Measurements from ENCODE around the gene GINS3. TPM values are rescaled to one million over a fixed set of nuclear protein-coding genes. Genes with fewer than 3 reads are reported as not detected.

GINS3 gene
- total RNA-seq, 1 experiment from 2014 or later = 16.4 TPM

DNA sequence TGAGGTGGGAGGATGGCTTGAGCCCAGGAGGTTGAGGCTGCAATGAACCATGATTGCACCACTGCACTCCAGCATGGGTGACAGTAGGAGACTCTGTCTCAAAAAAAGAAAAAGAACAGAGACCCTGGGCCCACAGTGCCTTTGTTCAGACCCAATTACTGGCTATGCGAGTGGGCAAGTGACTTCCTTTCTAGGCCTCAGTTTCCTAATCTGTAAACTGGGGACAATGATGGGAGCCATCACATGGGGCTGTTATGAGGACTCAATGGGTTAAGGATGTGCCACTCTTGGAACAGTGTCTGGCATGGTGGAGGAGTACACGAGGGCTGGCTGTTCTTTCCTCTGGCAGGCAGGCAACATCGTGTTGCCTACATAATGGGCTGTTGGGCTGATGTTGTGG, 60.4 kb downstream of the GINS3 start:
- Histone ChIP-seq H3K27me3 (ENCODE audit: insufficient read depth, low read length) (no peaks in the 10 kb centered on the region), H3T11ph (ENCODE audit: low read length) (no peak overlapping the region), H3K9me3 (ENCODE audit: control insufficient read depth, low read depth, low read length) (no peaks in the 10 kb centered on the region), H2BK12ac (ENCODE audit: insufficient read length, low read depth, low read length) (no peak overlapping the region), H2BK15ac (ENCODE audit: low read depth, low read length) (no peak overlapping the region), H4K5ac (ENCODE audit: insufficient read length, low read depth, low read length) (no peak overlapping the region), H4K20me1 (ENCODE audit: control insufficient read depth, insufficient read depth, insufficient read length) (no peaks in the 10 kb centered on the region), H3K4me1 (ENCODE audit: insufficient read depth, low read length) (no peaks in the 10 kb centered on the region), H3K79me2 (ENCODE audit: insufficient read depth, low read length) (no peaks in the 10 kb centered on the region), H3K27ac (ENCODE audit: insufficient read length, low read depth, low read length) (no peak overlapping the region), H3K14ac (ENCODE audit: insufficient read depth, low read length) (no peak overlapping the region), H4K8ac (replicated peaks; ENCODE audit: insufficient read length, low read depth, low read length) (no peak overlapping the region), H3K23me2 (ENCODE audit: insufficient read length, low read depth, low read length, poor library complexity, severe bottlenecking) (no peaks in the 10 kb centered on the region), H3K23ac (ENCODE audit: insufficient read length, low read depth, low read length) (no peak overlapping the region), H3K9ac (ENCODE audit: extremely low read depth, insufficient read length, low read length) (no peak overlapping the region), H3K4me2 (ENCODE audit: insufficient read depth, insufficient read length, low read length) (no peak overlapping the region), H2BK5ac (ENCODE audit: insufficient read length, low read length) (no peak overlapping the region), H3K56ac (ENCODE audit: insufficient read length, low read depth, low read length) (no peak overlapping the region), H2BK120ac (ENCODE audit: low read depth, low read length, poor library complexity, severe bottlenecking) (no peak overlapping the region), H3K79me1 (ENCODE audit: insufficient read depth, low read depth, low read length, poor library complexity, severe bottlenecking) (no peaks in the 10 kb centered on the region), H2BK20ac (ENCODE audit: low read depth, low read length, poor library complexity, severe bottlenecking) (no peak overlapping the region), H3K18ac (ENCODE audit: insufficient read length, low read depth, low read length) (no peak overlapping the region), H2AK5ac (ENCODE audit: insufficient read length, low read length) (no peak overlapping the region), H3K4ac (ENCODE audit: low read depth, low read length) (no peak overlapping the region), H2AFZ (ENCODE audit: low read length) (no peak overlapping the region), H4K91ac (ENCODE audit: insufficient read length, low read depth, low read length) (no peak overlapping the region)
- no peak for DNase-seq
- Mint-ChIP-seq H3K36me3 (ENCODE audit: insufficient read depth in 1 of 3, low read depth in 3 of 3) (no peaks in the 10 kb centered on the region), H3K4me1 (peaks cover 0 to 10% of the 10 kb centered on the region in 2 experiments; a peak in 2 of 4 replicates), H3K9me3 (no peaks in the 10 kb centered on the region), H3K4me3 (no peak overlapping the region), H3K27ac (no peak overlapping the region), H3K27me3 (ENCODE audit: low read depth) (peaks cover 48% of the 10 kb centered on the region)
- WGBS (ENCODE audit: extremely low coverage, insufficient read length, low lambda C conversion rate) = no CpG with 5 or more reads among the region's 3 CpGs
- TF ChIP-seq, protein P1, sequence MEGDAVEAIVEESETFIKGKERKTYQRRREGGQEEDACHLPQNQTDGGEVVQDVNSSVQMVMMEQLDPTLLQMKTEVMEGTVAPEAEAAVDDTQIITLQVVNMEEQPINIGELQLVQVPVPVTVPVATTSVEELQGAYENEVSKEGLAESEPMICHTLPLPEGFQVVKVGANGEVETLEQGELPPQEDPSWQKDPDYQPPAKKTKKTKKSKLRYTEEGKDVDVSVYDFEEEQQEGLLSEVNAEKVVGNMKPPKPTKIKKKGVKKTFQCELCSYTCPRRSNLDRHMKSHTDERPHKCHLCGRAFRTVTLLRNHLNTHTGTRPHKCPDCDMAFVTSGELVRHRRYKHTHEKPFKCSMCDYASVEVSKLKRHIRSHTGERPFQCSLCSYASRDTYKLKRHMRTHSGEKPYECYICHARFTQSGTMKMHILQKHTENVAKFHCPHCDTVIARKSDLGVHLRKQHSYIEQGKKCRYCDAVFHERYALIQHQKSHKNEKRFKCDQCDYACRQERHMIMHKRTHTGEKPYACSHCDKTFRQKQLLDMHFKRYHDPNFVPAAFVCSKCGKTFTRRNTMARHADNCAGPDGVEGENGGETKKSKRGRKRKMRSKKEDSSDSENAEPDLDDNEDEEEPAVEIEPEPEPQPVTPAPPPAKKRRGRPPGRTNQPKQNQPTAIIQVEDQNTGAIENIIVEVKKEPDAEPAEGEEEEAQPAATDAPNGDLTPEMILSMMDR (conservative IDR thresholded peaks at IDR 0.05) = no peak
